ENCODE data around the gene FNDC1.

The FNDC1 gene

GRCh38 chr6:159234102-159234553, 64.9 kb downstream of the FNDC1 start:
- H2AFZ ChIP-seq (ENCODE audit: low read depth), result no peak overlapping the region
- no peaks in the 10 kb centered on the region for H3K36me3 ChIP-seq (ENCODE audit: insufficient read depth)
- no peak for TF ChIP-seq CTCF (conservative IDR thresholded peaks at IDR 0.05; ENCODE audit: low read depth, low read length)
- H3K27me3 ChIP-seq (ENCODE audit: insufficient read depth, low read depth), result no peaks in the 10 kb centered on the region
- no peaks in the 10 kb centered on the region for H3K79me2 ChIP-seq (ENCODE audit: insufficient read depth, low read depth)
- no peak overlapping the region for H3K4me2 ChIP-seq
- no peak overlapping the region for H3K27ac ChIP-seq
- H4K20me1 ChIP-seq (ENCODE audit: insufficient read depth), result no peaks in the 10 kb centered on the region
- no peaks in the 10 kb centered on the region for H3K4me1 ChIP-seq (ENCODE audit: low read depth, poor library complexity, severe bottlenecking)
- H3K4me3 ChIP-seq (IDR thresholded peaks at IDR 0.05; ENCODE audit: insufficient read depth, low read depth, low read length), result no peak overlapping the region
- no peak overlapping the region for H3K9ac ChIP-seq

GRCh38 chr6:159238920-159239558, 69.8 kb downstream of the FNDC1 start:
- no peak overlapping the region for H3K4me3 ChIP-seq (IDR thresholded peaks at IDR 0.05; ENCODE audit: insufficient read depth, low read depth, low read length)
- no peak for TF ChIP-seq CTCF (conservative IDR thresholded peaks at IDR 0.05; ENCODE audit: low read depth, low read length)
- H3K4me2 ChIP-seq, result no peak overlapping the region
- H3K4me1 ChIP-seq (ENCODE audit: low read depth, poor library complexity, severe bottlenecking), result no peaks in the 10 kb centered on the region
- H3K79me2 ChIP-seq (ENCODE audit: insufficient read depth, low read depth), result no peaks in the 10 kb centered on the region
- no peaks in the 10 kb centered on the region for H3K36me3 ChIP-seq (ENCODE audit: insufficient read depth)
- H4K20me1 ChIP-seq (ENCODE audit: insufficient read depth), result no peaks in the 10 kb centered on the region
- H3K27ac ChIP-seq, result no peak overlapping the region
- H2AFZ ChIP-seq (ENCODE audit: low read depth), result no peak overlapping the region
- no peaks in the 10 kb centered on the region for H3K27me3 ChIP-seq (ENCODE audit: insufficient read depth, low read depth)
- H3K9ac ChIP-seq, result no peak overlapping the region

DNA sequence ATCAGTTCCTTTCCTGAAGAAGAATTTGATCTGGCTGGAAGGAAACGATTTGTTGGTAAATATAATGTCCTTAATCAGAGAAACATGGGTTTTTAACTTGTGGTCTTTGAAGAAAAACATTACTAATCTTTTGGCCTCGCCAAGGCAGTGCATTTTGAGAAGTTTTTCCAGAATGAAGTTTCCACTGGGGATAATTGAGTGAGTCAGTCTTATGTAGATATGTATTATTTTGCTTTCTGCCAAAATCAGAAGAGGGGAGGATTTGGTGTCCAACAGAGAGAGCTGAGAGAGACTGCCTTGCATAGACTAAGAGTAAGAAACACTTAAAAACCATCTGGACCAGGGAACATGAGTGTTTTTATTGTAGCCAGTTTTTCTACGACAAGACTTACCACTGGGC, 79.9 kb downstream of the FNDC1 start:
- no peak for TF ChIP-seq CTCF (conservative IDR thresholded peaks at IDR 0.05; ENCODE audit: low read depth, low read length)
- Histone ChIP-seq H3K4me1 (ENCODE audit: low read depth, poor library complexity, severe bottlenecking) (no peaks in the 10 kb centered on the region), H3K4me2 (no peak overlapping the region), H4K20me1 (ENCODE audit: insufficient read depth) (no peaks in the 10 kb centered on the region), H3K27me3 (ENCODE audit: insufficient read depth, low read depth) (no peaks in the 10 kb centered on the region), H3K9ac (no peak overlapping the region), H2AFZ (ENCODE audit: low read depth) (no peak overlapping the region), H3K36me3 (ENCODE audit: insufficient read depth) (no peaks in the 10 kb centered on the region), H3K79me2 (ENCODE audit: insufficient read depth, low read depth) (no peaks in the 10 kb centered on the region), H3K27ac (no peak overlapping the region), H3K4me3 (IDR thresholded peaks at IDR 0.05; ENCODE audit: insufficient read depth, low read depth, low read length) (no peak overlapping the region)

- no peak overlapping the region for H3K27ac ChIP-seq
- H3K9ac ChIP-seq, result no peak overlapping the region
- no peaks in the 10 kb centered on the region for H3K79me2 ChIP-seq (ENCODE audit: insufficient read depth, low read depth)
- no peaks in the 10 kb centered on the region for H3K27me3 ChIP-seq (ENCODE audit: insufficient read depth, low read depth)
- H3K36me3 ChIP-seq (ENCODE audit: insufficient read depth), result no peaks in the 10 kb centered on the region
- no peak overlapping the region for H2AFZ ChIP-seq (ENCODE audit: low read depth)
- H4K20me1 ChIP-seq (ENCODE audit: insufficient read depth), result no peaks in the 10 kb centered on the region
- no peak overlapping the region for H3K4me3 ChIP-seq (IDR thresholded peaks at IDR 0.05; ENCODE audit: insufficient read depth, low read depth, low read length)
- H3K4me2 ChIP-seq, result no peak overlapping the region
- TF ChIP-seq CTCF (conservative IDR thresholded peaks at IDR 0.05; ENCODE audit: low read depth, low read length), result no peak
- H3K4me1 ChIP-seq (ENCODE audit: low read depth, poor library complexity, severe bottlenecking), result no peaks in the 10 kb centered on the region
These were observed 80.6 kb downstream of the FNDC1 start for GRCh38 chr6:159249752-159250151.

Data from KMS-11 (cell line).